ENCODE data around the gene BICD1. TPM values are rescaled to one million over a fixed set of nuclear protein-coding genes. Genes with fewer than 3 reads are reported as not detected.

The BICD1 gene
- total RNA-seq, 1 donor from 2014 or later: 8.5 TPM

DNA sequence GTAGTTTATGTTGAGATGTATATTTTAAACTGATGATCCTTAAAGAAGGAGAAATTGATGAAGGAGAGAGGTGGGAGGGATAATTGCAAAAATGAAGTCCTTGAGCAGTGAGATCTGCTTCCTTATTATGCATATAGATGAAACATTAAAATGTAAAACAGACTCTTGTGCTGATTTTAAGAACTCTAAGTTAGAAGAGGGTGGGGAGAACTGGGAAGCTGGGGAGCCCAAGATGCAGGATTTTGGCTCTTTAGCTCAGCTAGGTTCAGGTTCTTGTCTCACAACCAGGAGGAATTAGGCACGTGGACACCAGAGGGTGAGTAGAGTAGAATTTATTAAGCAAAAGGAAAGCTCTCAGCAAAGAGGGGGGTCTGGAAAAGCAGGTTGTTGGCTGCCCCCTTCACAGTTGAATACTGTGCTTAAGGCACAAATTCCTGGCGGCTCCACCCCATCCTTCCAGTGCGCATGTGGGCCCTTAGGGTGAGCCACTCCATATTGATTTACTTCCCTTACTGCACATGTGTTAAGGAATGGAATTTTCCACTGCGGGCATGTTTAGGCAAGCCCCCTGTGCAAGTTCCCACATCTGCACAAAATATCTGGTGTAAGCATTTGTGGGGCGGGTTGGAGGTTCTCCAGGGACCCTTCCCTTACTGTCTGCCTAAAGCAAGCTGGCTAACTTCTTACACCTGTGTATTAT, 141.9 kb downstream of the BICD1 start:
- intact Hi-C loops (cut with micrococcal nuclease): no loop called here

DNA sequence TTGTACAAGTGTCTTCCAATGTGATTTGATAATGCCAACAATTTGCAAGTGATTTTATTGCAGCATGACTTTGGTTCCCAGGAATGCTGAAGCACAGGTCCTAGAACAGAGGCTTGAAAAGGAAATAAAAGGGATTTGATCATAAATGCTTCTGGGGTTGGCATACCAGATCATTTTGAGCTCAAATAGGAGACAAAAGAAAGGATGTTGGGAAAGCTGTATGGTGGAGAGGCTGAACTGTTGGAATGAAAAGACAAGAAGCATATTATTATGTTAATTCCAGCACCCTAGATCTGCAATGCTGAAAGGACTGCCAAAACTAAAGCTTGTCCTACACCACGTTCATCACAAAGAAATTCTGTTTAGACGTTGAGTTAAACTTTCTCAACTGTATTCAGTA, 143.1 kb downstream of the BICD1 start:
- intact Hi-C loops (cut with micrococcal nuclease): no loop called here
- TF ChIP-seq, protein P1, sequence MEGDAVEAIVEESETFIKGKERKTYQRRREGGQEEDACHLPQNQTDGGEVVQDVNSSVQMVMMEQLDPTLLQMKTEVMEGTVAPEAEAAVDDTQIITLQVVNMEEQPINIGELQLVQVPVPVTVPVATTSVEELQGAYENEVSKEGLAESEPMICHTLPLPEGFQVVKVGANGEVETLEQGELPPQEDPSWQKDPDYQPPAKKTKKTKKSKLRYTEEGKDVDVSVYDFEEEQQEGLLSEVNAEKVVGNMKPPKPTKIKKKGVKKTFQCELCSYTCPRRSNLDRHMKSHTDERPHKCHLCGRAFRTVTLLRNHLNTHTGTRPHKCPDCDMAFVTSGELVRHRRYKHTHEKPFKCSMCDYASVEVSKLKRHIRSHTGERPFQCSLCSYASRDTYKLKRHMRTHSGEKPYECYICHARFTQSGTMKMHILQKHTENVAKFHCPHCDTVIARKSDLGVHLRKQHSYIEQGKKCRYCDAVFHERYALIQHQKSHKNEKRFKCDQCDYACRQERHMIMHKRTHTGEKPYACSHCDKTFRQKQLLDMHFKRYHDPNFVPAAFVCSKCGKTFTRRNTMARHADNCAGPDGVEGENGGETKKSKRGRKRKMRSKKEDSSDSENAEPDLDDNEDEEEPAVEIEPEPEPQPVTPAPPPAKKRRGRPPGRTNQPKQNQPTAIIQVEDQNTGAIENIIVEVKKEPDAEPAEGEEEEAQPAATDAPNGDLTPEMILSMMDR (IDR thresholded peaks at IDR 0.05; ENCODE audit: borderline replicate concordance): no peak
- no peak for DNase-seq

More for the DNA sequence above, 141.9 kb downstream of the BICD1 start:
- no peak overlapping the region for H3K4me3 ChIP-seq
- no peak overlapping the region for H3K27ac ChIP-seq (replicated peaks)
- no peak for DNase-seq
- H3K27me3 ChIP-seq (ENCODE audit: low read depth): no peaks in the 10 kb centered on the region
- no peaks in the 10 kb centered on the region for H3K36me3 ChIP-seq
- no peaks in the 10 kb centered on the region for H3K9me3 ChIP-seq (replicated peaks)
- TF ChIP-seq, protein P1 (IDR thresholded peaks at IDR 0.05; ENCODE audit: borderline replicate concordance): no peak
- H3K4me1 ChIP-seq: no peaks in the 10 kb centered on the region

DNA sequence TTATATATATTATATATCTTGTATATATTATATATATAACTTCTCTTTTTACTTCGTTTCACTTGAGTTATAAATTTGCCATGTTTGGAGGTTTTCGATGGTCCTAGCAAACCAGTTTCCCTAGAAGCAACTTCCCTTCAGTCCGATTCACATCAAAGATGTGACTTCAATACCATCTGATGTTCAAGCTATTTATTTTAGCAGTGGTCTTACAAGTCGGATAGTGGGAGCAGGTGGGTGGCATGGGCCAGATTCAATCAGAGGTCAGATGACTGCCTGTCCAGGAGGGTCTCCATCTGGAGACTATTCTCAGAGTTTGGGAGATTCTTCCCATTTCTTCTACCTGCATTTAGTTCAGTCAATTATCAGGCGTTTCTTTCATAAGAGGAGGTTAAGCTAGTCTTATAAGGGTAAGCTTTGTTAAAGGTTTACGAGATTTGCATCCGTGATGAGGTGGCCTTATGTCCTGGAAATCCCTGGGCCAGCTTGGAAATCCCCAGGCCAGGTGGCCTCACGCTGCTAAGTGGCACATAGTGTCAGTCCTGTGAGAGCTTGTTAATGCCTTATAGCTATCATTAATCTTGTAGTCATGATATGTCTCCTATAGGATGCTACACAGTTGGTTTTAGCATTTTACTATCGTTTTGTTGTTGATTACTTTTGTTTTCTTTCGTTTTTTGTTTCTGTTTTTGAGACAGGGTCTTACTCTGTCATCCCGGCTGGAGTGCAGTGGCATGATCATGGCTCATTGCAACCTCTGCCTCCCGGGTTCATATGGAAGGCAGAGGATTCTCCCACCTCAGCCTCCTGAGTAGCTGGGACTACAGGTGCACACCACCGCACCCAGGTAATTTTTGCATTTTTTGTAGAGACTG, 145.8 kb downstream of the BICD1 start:
- intact Hi-C loops (cut with micrococcal nuclease): no loop called here
- Histone ChIP-seq H3K4me1 (no peaks in the 10 kb centered on the region), H3K27me3 (ENCODE audit: low read depth) (no peaks in the 10 kb centered on the region), H3K36me3 (no peaks in the 10 kb centered on the region), H3K9me3 (replicated peaks) (peaks cover 3% of the 10 kb centered on the region), H3K27ac (replicated peaks) (no peak overlapping the region), H3K4me3 (no peak overlapping the region)
- TF ChIP-seq, protein P1 (IDR thresholded peaks at IDR 0.05; ENCODE audit: borderline replicate concordance): no peak
- DNase-seq: no peak

More for the DNA sequence above, 143.1 kb downstream of the BICD1 start:
- H3K4me3 ChIP-seq: no peak overlapping the region
- no peak overlapping the region for H3K27ac ChIP-seq (replicated peaks)
- no peaks in the 10 kb centered on the region for H3K9me3 ChIP-seq (replicated peaks)
- no peaks in the 10 kb centered on the region for H3K27me3 ChIP-seq (ENCODE audit: low read depth)
- H3K4me1 ChIP-seq: no peaks in the 10 kb centered on the region
- H3K36me3 ChIP-seq: no peaks in the 10 kb centered on the region

DNA sequence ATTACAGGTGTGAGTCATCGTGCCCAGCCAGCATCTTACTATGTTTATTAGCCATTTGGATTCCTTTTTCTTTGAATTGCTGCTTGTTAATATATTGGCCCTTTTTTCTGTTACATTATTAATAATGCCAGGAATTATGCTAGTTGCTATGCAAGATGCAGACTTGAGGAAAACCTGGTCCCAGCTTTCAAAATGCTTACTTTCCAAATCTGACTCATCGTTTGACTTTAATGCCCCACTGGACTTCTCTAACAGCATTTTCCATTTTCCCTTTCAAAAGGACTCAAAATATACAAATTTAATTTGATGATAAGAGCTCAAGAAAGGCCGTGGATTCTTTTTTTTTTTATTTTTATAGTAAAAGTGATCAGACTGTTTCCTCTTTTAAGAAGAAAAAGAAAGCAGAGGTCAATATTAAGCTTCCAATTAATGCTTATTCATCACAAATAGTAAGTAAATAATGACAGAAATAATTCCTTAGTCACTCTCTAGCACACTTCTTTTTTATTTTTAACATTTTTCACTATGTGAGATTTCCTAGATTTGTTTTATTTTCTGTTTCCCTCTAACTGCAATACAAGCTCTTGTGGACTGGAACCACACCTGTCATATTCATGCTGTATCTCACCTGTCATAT, 146.6 kb downstream of the BICD1 start:
- Histone ChIP-seq H3K4me3 (no peak overlapping the region), H3K27me3 (ENCODE audit: low read depth) (no peaks in the 10 kb centered on the region), H3K9me3 (replicated peaks) (peaks cover 10% of the 10 kb centered on the region), H3K27ac (replicated peaks) (no peak overlapping the region), H3K4me1 (no peaks in the 10 kb centered on the region), H3K36me3 (no peaks in the 10 kb centered on the region)
- DNase-seq: no peak
- TF ChIP-seq, protein P1 (IDR thresholded peaks at IDR 0.05; ENCODE audit: borderline replicate concordance): no peak
- intact Hi-C loops (cut with micrococcal nuclease): no loop called here

DNA sequence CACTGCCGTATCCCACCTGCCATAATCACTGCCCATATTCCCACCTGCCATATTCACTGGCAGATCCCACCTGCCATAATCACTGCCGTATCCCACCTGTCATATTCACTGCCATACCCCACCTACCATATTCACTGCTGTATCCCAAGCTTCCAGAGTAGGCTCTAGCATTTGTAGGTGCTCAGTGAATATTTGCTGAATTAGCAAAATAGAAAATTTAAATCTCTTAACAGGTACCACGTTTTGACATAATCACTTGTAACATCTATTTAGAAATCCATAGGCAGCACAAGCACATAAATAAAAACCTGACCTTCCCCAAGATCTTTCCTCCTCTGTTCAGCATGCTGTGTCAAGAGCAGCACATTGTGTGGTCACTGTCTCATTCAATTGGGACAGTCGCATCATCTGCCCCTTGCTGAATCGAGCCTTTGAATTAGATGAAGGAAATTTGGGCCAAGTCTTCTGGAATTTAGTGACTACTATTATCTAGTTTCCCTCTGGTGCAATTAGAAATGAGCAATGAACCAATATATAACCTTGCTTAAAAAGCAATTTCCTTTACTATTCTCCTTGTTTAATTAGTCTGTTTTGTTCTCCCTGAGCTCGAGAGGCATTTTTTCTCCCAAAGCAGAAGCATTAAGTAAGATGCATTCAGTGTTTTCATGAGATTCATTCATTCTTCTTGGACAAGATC, 147.8 kb downstream of the BICD1 start:
- intact Hi-C loops (cut with micrococcal nuclease): no loop called here
- no peaks in the 10 kb centered on the region for H3K4me1 ChIP-seq
- TF ChIP-seq, protein P1 (IDR thresholded peaks at IDR 0.05; ENCODE audit: borderline replicate concordance): no peak
- H3K9me3 ChIP-seq (replicated peaks): peaks cover 10% of the 10 kb centered on the region
- no peak overlapping the region for H3K27ac ChIP-seq (replicated peaks)
- no peak overlapping the region for H3K4me3 ChIP-seq
- H3K27me3 ChIP-seq (ENCODE audit: low read depth): no peaks in the 10 kb centered on the region
- H3K36me3 ChIP-seq: no peaks in the 10 kb centered on the region
- DNase-seq: no peak

Measured in left ventricle myocardium inferior (tissue), 1 donor.